GM21529 (cell line): ENCODE data around the gene TIAM1.

Experiments
- ATAC-seq: cut with Tn5 transposase; IDR thresholded peaks from one replicate; pipeline ENCODE4 v1.9.1; 2021; ENCODE audit not compliant: unreplicated experiment

The TIAM1 gene

DNA sequence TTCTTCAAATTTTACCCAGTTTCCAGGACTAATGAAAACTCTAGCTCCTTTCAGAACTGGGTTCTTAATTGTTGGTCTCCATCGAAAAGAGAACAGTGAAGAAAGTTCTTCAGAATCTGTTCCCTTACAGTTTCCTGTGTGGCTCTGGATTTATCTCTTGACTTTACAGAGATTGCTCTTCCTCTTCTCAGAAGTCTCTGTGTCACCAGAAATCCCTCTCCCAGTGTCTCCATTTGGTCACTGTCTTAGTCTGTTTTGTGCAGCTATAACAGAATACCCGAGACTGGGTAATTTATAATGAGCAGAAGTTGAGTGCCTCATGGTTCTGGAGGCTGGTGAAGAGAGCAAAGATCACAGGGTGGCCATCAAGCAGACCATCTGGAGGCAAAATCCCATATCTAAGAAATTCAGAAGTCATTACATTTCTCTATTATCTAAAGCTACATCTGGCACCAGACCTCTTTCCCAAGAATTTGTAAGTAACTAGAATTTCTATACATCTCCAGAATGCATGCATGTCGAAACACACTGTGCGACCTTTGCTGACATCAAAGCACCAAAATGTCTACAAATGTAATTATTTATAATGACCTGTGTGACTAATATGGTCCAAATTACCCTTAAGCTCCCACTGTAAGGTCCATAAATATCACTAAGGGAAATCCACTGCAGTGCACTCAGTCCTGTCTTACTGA, 240.3 kb downstream of the TIAM1 start:
- ATAC-seq: peak; percentile 3

DNA sequence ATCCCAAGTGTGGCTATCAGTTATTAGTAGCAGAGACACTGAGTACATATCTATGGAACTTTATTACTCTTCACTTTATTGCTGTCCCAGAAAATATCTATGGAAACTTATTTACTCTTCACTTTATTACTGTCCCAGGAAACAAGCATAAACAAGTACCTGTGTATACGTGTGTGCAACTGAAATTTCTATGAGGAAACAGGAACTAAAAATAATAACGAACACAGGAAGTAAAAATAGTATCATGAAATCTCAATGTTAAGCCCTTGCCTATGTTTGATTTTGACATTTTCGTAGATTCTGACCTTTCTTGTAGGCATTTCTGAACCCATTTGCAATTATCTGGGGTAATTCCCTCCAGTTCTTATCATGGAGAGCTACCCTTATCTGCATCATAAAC, 240.9 kb downstream of the TIAM1 start:
- ATAC-seq: peak; percentile 50

DNA sequence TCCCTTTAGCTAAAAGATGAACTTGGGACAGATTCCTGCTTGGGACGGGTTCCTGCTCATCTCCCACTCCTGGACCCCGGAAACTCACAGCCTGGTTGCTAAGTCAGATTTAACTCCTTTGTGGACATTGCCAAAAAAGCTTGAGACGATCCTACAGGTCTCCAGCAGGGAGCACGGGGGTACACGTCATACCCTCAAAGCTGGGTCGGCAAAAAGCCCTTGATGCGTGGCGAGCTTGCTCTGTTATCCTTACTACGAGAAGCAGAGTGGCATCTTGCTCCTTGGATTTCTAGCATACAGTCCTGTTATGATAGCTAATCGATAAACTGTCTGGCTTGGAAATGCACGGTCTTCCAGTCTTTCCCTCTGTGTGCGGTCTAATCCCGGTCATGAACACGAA, 244.9 kb downstream of the TIAM1 start:
- ATAC-seq: no peak

DNA sequence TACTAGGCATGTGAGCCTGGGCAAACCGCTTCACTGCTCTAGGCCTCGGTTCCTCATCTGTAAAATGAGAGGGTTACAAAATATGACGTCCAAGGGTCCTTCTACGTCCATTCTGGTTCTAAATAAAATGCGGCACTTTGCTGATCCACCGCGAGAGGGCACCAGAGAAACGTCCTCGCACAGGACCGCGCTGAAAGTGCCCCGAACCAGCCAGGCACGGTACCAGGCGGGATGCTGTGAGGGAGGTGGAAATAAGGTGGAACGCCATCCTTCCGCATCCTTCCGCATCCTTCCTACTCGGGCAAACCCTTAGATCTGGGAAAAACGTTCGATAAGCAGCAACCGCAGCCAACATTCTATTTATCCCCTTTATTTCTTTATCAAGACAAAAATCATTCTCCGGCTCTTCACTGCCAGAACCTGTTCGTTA, 245.5 kb downstream of the TIAM1 start:
- peak; percentile 67 for ATAC-seq

DNA sequence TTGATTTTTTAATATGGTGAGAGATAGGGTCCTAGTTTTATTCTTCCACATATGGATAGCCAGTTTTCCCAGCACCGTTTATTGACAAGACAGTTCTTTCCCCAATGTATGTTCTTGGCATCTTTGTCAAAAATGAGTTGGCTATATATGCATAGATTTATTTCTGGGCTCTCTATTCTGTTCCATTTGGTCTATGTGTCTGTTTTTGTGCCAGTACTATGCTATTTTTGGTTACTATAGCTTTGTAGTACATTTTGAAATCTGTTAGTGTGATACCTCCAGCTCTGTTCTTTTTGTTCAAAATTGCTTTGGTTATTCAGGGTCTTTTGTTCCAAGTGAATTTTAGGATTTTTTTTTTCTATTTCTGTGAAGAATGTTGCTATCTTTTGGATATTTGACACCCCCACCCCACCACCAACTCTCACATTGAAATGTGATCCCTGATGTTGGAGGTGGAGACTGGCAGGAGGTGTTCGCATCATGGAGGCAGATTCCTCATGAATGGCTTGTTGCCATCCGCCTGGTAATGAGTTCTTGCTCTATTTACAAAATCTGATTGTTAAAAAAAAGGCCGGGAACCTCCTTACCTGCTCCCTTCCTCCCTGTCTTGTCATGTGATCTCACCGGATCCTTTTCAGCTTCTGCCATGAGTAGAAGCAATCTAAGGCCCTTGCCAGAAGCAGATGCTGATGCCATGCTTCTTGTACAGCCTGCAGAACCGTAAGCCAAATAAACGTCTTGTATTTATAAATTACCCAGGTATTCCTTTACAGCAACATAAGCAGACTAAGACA, 251.0 kb downstream of the TIAM1 start:
- no peak for ATAC-seq

DNA sequence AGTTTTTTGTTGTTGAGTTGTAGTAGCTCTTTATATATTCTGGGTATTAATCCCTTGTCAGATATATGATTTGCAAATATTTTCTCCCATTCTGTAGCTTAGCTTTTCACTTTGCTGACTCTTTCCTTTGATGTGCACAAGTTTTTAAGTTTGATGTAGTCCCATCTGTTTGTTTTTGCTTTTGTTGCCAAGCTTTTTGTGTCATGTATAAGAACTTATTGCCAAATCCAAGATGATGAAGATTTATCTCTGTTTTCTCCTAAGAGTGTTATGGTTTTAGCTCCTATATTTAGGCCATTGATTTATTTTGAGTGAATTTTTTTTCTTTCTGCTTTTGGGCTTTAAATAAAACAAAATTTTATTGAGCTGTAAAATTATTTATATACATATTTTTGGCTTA, 253.7 kb downstream of the TIAM1 start:
- no peak for ATAC-seq

DNA sequence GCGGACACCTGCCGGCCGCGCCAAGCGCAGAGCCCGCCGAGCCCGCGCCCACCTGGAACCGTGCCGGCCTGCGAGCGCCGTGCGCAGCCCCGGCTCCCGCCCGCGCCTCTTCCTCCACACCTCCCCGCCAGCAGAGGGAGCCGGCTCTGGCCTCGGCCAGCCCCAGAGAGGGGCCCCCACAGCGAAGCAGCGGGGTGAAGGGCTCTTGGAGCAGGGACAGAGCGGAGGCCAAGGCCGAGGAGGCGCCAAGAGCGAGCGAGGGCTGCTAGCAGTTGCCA, 255.6 kb downstream of the TIAM1 start:
- no peak for ATAC-seq

DNA sequence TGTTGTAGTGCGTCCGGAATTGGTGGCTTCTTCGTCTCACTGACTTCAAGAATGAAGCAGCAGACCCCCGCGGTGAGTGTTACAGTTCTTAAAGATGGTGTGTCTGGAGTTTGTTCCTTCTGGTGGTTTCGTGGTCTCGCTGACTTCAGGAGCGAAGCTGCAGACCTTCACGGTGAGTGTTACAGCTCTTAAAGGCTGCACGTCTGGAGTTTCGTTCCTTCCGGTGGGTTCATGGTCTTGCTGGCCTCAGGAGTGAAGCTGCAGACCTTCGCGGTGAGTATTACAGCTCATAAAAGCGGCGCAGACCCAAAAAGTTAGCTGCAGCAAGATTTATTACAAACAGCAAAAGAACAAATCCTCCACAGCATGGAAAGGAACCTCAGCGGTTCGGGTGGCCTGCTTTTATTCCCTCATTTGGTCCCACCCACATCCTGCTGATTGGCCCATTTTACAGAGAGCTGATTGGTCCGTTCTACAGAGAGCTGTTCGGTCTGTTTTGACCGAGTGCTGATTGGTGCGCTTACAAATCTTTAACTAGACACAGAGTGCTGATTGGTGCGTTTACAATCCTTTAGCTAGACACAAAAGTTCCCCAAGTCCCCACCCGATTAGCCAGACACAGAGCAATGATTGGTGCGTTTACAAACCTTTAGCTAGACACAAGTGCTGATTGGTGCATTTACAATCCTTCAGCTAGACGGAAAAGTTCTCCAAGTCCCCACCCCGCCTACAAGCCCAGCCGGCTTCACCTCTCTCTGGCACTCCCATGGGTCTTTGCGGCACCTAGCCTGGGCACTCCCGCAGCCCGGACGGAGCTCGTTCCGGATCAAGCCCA, 256.2 kb downstream of the TIAM1 start:
- no peak for ATAC-seq

DNA sequence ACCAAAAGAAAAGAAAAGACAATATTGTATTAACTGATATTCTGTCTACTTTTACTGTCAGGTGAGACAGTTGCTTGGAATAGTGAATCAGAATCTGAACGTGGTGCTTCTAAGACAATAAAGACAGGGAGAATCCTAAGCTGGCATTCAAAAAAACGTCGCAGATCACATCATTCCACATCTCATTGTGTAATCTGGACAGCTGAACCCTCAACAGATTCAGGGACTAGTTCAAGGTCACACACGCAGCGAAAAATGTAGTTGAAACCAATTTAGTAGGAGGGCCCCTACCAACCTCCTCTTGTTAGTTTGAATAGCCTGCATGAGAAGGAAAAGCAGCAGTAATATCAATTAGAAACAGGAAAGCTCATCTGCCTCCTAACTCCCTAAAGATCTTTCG, 259.4 kb downstream of the TIAM1 start:
- no peak for ATAC-seq

DNA sequence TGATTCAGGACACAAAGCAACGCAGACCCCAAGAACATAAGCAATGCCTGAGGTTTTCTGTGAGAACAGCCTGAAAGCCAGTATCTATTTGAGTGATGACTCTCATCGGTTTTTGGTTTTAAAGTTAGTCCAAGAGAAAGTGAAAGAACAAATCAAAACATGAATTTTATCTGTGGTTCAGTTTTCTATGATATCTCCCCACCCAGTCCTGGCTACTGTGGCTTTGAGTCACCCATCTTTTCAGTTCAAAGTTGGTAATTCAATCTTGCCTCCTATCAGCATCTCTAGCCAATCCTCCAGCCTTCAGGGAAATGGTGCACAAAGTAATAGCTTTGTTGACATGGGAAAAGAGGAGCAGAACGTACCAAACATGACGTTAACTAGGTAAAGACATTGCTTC, 265.3 kb downstream of the TIAM1 start:
- peak; percentile 82 for ATAC-seq

DNA sequence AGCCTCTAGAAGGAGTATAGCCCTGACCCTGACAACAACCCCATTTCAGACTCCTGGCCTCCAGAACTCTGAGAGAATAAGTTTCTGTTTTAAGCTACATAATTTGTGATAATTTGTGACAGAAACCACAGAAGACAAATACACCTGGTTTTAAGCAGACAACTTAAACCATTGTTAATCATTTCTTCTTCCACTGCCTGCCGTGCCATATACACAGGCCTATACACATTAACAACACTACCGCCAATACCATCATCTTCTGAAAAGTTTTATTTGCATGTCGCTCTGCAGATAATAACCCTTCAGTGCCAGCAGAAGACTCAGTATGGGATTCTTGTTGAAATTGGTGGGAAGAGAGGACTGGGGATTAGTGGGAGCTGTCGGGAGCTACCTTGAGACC, 265.8 kb downstream of the TIAM1 start:
- peak; percentile 12 for ATAC-seq

DNA sequence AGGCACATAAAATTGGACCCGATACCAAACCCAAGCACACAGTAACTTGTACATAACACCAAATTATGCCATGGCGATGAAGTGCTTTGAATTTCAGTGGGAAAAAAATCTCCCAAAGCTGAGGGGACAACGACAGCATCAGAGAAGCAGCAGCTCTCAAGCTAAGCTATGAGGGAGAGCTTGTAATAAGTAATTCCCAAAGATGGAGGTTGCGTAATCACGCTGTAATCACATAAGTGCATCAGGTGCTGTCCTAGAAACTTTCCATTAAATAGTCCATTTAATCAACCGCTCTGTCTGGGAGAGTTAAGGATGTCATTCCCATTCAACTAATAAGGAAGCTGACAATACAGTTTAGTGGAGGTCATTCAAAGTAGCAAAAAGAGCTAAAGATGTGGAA, 268.2 kb downstream of the TIAM1 start:
- no peak for ATAC-seq

DNA sequence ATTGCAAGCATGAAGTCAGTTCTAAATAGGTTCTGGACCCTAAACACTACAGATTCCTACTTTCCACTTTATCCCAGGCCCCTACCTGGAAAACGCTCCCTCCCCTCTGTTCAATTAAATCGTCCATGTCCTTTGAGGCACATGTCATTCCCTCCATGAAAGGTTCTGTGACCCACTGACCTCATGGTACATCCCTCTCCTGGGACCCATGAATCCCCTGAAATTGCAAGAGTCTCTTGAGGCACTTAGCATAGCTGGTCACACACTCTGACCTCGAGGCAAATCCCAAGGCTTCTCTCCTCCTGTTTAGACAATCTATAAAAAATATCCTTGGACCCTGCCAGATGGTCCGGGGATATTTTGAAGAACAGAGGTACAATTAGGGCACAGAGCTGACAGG, 271.5 kb downstream of the TIAM1 start:
- ATAC-seq: no peak
